HEK293 (cell line): ENCODE results near the gene NLGN1.

ENCODE experiments used
- CTCF ChIA-PET: fragments of 350-600 bp; formaldehyde crosslinking; extraction: SDS; loops from one replicate; lab custom pipeline; 2021; ENCODE audit warnings: antibody characterized with exemption; lab: Yijun Ruan, JAX
- POLR2A ChIA-PET: fragments of 300-600 bp; formaldehyde crosslinking; extraction: SDS; loops from one replicate; lab custom pipeline; 2020; ENCODE audit warnings: antibody characterized with exemption, inconsistent platforms; lab: Yijun Ruan, JAX
- H3K27ac ChIP-seq: fragments of 200-500 bp; sonication (Bioruptor generic); 2 replicates; pipeline ENCODE4 v1.5.1; 2014; ENCODE audit warnings: low read depth, low read length, control low read depth, inconsistent platforms; ENCODE audit errors: extremely low read depth
- H3K36me3 ChIP-seq, 2 experiments: fragments of 200-500 bp in 1 of 2; sonication (Bioruptor generic) in 1 of 2; 1 replicate in 1 of 2; 2 replicates in 1 of 2; pipeline ENCODE4 v1.5.1; 2014 to 2017; ENCODE audit warnings: inconsistent platforms in 2 of 2, low read length in 2 of 2; ENCODE audit not compliant: control insufficient read depth in 2 of 2, insufficient read depth in 1 of 2
- H3K4me1 ChIP-seq: fragments of 200-500 bp; sonication (Bioruptor generic); 2 replicates; pipeline ENCODE4 v1.5.1; 2014; ENCODE audit warnings: mild to moderate bottlenecking, low read length, inconsistent platforms; ENCODE audit not compliant: control insufficient read depth, insufficient read depth
- H3K4me3 ChIP-seq: 2 replicates; pipeline ENCODE4 v1.5.1; 2011; ENCODE audit warnings: low read depth, mild to moderate bottlenecking, control low read depth, low read length, moderate library complexity
- H3K9me3 ChIP-seq: fragments of 200-500 bp; sonication (Bioruptor generic); 2 replicates; pipeline ENCODE4 v1.5.1; 2014; ENCODE audit warnings: low read depth, low read length, inconsistent platforms; ENCODE audit not compliant: control insufficient read depth, insufficient read depth
- FEZF1 ChIP-seq: fragments of 450-650 bp; formaldehyde crosslinking; IDR thresholded peaks from 2 replicates; pipeline ENCODE4 v1.5.1; 2016; ENCODE audit warnings: missing biosample characterization, missing genetic modification characterization
- GFI1B ChIP-seq: fragments of 450-650 bp; formaldehyde crosslinking; IDR thresholded peaks from 2 replicates; pipeline ENCODE4 v1.5.1; 2016; ENCODE audit warnings: missing biosample characterization, missing genetic modification characterization
- MZF1 ChIP-seq: fragments of 450-650 bp; formaldehyde crosslinking; IDR thresholded peaks from 2 replicates; pipeline ENCODE4 v1.5.1; 2017; ENCODE audit warnings: missing biosample characterization, missing genetic modification characterization, borderline replicate concordance
- PRDM6 ChIP-seq: fragments of 450-650 bp; formaldehyde crosslinking; IDR thresholded peaks from 2 replicates; pipeline ENCODE4 v1.5.1; 2017; ENCODE audit warnings: missing biosample characterization, missing genetic modification characterization
- SP2 ChIP-seq: fragments of 450-650 bp; formaldehyde crosslinking; IDR thresholded peaks from 2 replicates; pipeline ENCODE4 v1.5.1; 2016; ENCODE audit warnings: missing biosample characterization, missing genetic modification characterization
- ZBTB20 ChIP-seq: fragments of 450-650 bp; formaldehyde crosslinking; IDR thresholded peaks from 2 replicates; pipeline ENCODE4 v1.5.1; 2016; ENCODE audit warnings: missing biosample characterization, missing genetic modification characterization
- ZNF174 ChIP-seq: fragments of 450-650 bp; formaldehyde crosslinking; IDR thresholded peaks from 2 replicates; pipeline ENCODE4 v1.5.0; 2017; ENCODE audit warnings: missing biosample characterization, mild to moderate bottlenecking, missing genetic modification characterization
- ZNF175 ChIP-seq: fragments of 450-650 bp; formaldehyde crosslinking; IDR thresholded peaks from 2 replicates; pipeline ENCODE4 v1.5.1; 2016; ENCODE audit warnings: missing biosample characterization, missing genetic modification characterization
- ZNF2 ChIP-seq: fragments of 450-650 bp; formaldehyde crosslinking; IDR thresholded peaks from 2 replicates; pipeline ENCODE4 v1.5.1; 2016; ENCODE audit warnings: missing biosample characterization, missing genetic modification characterization
- ZNF239 ChIP-seq: fragments of 450-650 bp; formaldehyde crosslinking; IDR thresholded peaks from 2 replicates; pipeline ENCODE4 v1.5.1; 2016; ENCODE audit warnings: missing biosample characterization, missing genetic modification characterization
- ZNF24 ChIP-seq: fragments of 450-650 bp; formaldehyde crosslinking; IDR thresholded peaks from 2 replicates; pipeline ENCODE4 v1.5.1; 2016; ENCODE audit warnings: missing biosample characterization, missing genetic modification characterization
- ZNF248 ChIP-seq: fragments of 450-650 bp; formaldehyde crosslinking; IDR thresholded peaks from 2 replicates; pipeline ENCODE4 v1.5.1; 2017; ENCODE audit warnings: missing biosample characterization, missing genetic modification characterization
- ZNF280D ChIP-seq: fragments of 450-650 bp; formaldehyde crosslinking; IDR thresholded peaks from 2 replicates; pipeline ENCODE4 v1.5.1; 2016; ENCODE audit warnings: missing biosample characterization, missing genetic modification characterization
- ZNF350 ChIP-seq: fragments of 450-650 bp; formaldehyde crosslinking; IDR thresholded peaks from 2 replicates; pipeline ENCODE4 v1.5.0; 2017; ENCODE audit warnings: missing biosample characterization, mild to moderate bottlenecking, missing genetic modification characterization
- ZNF37A ChIP-seq: fragments of 450-650 bp; IDR thresholded peaks from 2 replicates; pipeline ENCODE4 v1.5.1; 2018; ENCODE audit warnings: missing biosample characterization, missing genetic modification characterization
- ZNF398 ChIP-seq: fragments of 450-650 bp; formaldehyde crosslinking; IDR thresholded peaks from 2 replicates; pipeline ENCODE4 v1.5.1; 2017; ENCODE audit warnings: missing biosample characterization, missing genetic modification characterization
- ZNF423 ChIP-seq: fragments of 450-650 bp; formaldehyde crosslinking; IDR thresholded peaks from 2 replicates; pipeline ENCODE4 v1.5.1; 2016; ENCODE audit warnings: missing biosample characterization, missing genetic modification characterization
- ZNF580 ChIP-seq: fragments of 450-650 bp; formaldehyde crosslinking; IDR thresholded peaks from 2 replicates; pipeline ENCODE4 v1.5.1; 2016; ENCODE audit warnings: missing biosample characterization, missing genetic modification characterization
- ZNF654 ChIP-seq: fragments of 450-650 bp; formaldehyde crosslinking; IDR thresholded peaks from 2 replicates; pipeline ENCODE4 v1.5.1; 2016; ENCODE audit warnings: low read depth, missing biosample characterization, missing genetic modification characterization
- ZNF677 ChIP-seq: fragments of 450-650 bp; IDR thresholded peaks from 2 replicates; pipeline ENCODE4 v1.5.0; 2018; ENCODE audit warnings: missing biosample characterization, mild to moderate bottlenecking, missing genetic modification characterization, moderate library complexity
- ZNF776 ChIP-seq: fragments of 450-650 bp; formaldehyde crosslinking; IDR thresholded peaks from 2 replicates; pipeline ENCODE4 v1.5.0; 2017; ENCODE audit warnings: missing biosample characterization, missing genetic modification characterization, borderline replicate concordance

The NLGN1 gene

GRCh38 chr3:174219738-174220137, 822.2 kb downstream of the NLGN1 start:
- Histone ChIP-seq H3K36me3 (no peaks in the 10 kb centered on the region), H3K27ac (no peak overlapping the region), H3K4me3 (no peak overlapping the region), H3K9me3 (no peaks in the 10 kb centered on the region), H3K4me1 (no peaks in the 10 kb centered on the region)
- ChIA-PET CTCF (no interaction called here), POLR2A (no interaction called here)
- TF ChIP-seq ZNF654 (tag by site-specific recombination) = 0 out of 2 replicates have a peak, but pooled peaks have one; percentile 9
- no peak for TF ChIP-seq SP2
- TF ChIP-seq, all 188 proteins: peak for 1

- no peaks in the 10 kb centered on the region for H3K4me1 ChIP-seq
- POLR2A ChIA-PET = no interaction called here
- CTCF ChIA-PET = interaction anchor here (0.7 to 0.8 kb wide), 3 partner anchors 11 to 250 kb away, joined by 3 to 7 read pairs (median 3); no protein-coding TSS in a partner anchor
- H3K36me3 ChIP-seq = no peaks in the 10 kb centered on the region
- H3K4me3 ChIP-seq = no peak overlapping the region
- no peak overlapping the region for H3K27ac ChIP-seq
- no peaks in the 10 kb centered on the region for H3K9me3 ChIP-seq
- no peak for TF ChIP-seq ZNF248 (tag by site-specific recombination)
- TF ChIP-seq ZNF580 (tag by site-specific recombination) = 0 out of 2 replicates have a peak, but pooled peaks have one; percentile 22
- TF ChIP-seq ZNF2 (tag by site-specific recombination) = no peak
- TF ChIP-seq FEZF1 (tag by site-specific recombination) = peak; percentile 44; the same call in 1 of the 2 replicates
- no peak for TF ChIP-seq ZNF280D
Observed at GRCh38 chr3:174220775-174221554, 823.4 kb downstream of the NLGN1 start.

- ChIA-PET POLR2A (no interaction called here), CTCF (no interaction called here)
- TF ChIP-seq ZNF423 (tag by site-specific recombination) (no peak), ZNF350 (tag by site-specific recombination) (no peak), GFI1B (tag by site-specific recombination) (no peak), ZNF398 (tag by site-specific recombination) (no peak), ZNF2 (tag by site-specific recombination) (no peak), PRDM6 (tag by site-specific recombination) (peak; percentile 69), ZBTB20 (tag by site-specific recombination) (no peak), ZNF37A (tag by site-specific recombination) (no peak), ZNF677 (tag by site-specific recombination) (no peak), ZNF174 (no peak), FEZF1 (tag by site-specific recombination) (peak; percentile 18; the same call in 1 of the 2 replicates), MZF1 (no peak), ZNF24 (tag by site-specific recombination) (no peak), ZNF776 (tag by site-specific recombination) (no peak), ZNF239 (tag by site-specific recombination) (no peak), ZNF175 (tag by site-specific recombination) (no peak)
- Histone ChIP-seq H3K4me3 (no peak overlapping the region), H3K36me3 (no peaks in the 10 kb centered on the region), H3K9me3 (no peaks in the 10 kb centered on the region), H3K4me1 (no peaks in the 10 kb centered on the region), H3K27ac (no peak overlapping the region)
Observed at GRCh38 chr3:174223042-174223441, 825.5 kb downstream of the NLGN1 start.
